Kidney epithelial cell (primary cell): ENCODE data around the gene SYCP2. TPM values are rescaled to one million over a fixed set of nuclear protein-coding genes. Genes with fewer than 3 reads are reported as not detected.

ENCODE experiments used
- DNase-seq: peaks from one replicate; pipeline ENCODE4 v3.0.0-alpha.2; 2010; ENCODE audit warnings: low read depth
- H3K27me3 ChIP-seq: 2 replicates; pipeline ENCODE4 v1.6.0; 2011; ENCODE audit warnings: low read length; ENCODE audit not compliant: control insufficient read depth, insufficient read depth
- H3K36me3 ChIP-seq: 2 replicates; pipeline ENCODE4 v1.5.1; 2011; ENCODE audit warnings: low read length; ENCODE audit not compliant: control insufficient read depth, insufficient read depth
- H3K4me3 ChIP-seq: 2 replicates; pipeline ENCODE4 v1.5.1; 2011; ENCODE audit warnings: low read depth, mild to moderate bottlenecking, control low read depth, low read length
- CTCF ChIP-seq: IDR thresholded peaks from 2 replicates; pipeline ENCODE4 v1.5.1; 2011; ENCODE audit warnings: mild to moderate bottlenecking, moderate library complexity, low read length, control low read depth, inconsistent platforms; ENCODE audit not compliant: insufficient read depth, poor library complexity, severe bottlenecking
- total RNA-seq: library from RNA; depleted of rRNA; stranded (reverse); fragments of >200 nt; gene quantifications from 2 replicates; pipeline ENCODE4 v1.2.3, GENCODE V29; 2015

SYCP2 gene
- total RNA-seq, 1 donor from 2014 or later = 1.0 TPM

- H3K27me3 ChIP-seq = no peaks in the 10 kb centered on the region
- H3K36me3 ChIP-seq = no peaks in the 10 kb centered on the region
- no peak for TF ChIP-seq CTCF
- DNase-seq = no peak
- no peak overlapping the region for H3K4me3 ChIP-seq
Observed at GRCh38 chr20:59932616-59933295, 681 bp downstream of the SYCP2 start.

DNA sequence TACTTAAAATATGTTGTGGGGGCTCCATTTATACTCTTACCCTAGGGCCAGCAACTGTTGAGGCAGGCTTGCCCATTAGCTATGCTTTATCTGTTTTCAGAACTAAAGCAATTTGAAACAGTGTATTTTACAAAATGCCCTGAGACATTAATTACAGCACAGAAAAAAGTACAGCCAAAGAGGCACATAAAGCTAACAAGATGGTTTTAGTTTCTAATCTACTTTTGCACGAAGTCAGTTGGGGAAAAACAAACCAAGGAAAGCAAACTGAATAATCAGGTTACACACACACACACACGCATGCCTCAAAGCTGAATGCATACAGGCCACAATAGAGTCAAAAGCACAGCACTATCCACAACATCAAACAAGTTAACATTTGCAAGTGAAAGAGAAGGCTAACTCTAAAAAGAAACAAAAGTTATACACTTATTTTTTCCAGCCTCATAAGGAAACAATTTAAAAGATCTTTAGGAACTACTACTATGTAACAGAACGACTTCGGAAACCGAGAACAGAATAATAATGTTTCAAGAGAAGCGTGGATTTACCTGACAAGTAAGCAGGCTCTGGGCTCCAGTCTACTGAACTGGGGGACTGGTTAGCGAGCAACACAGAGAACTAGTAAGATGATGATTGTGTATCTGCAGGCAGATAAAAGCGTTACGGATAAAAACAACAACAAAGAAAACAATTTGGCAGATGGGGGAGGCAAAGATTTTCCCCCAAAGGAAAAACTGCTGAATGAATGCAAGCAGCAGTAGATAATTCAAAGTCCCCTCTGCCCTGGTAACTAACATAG lies 1.7 kb downstream of the SYCP2 start:
- no peaks in the 10 kb centered on the region for H3K27me3 ChIP-seq
- no peak overlapping the region for H3K4me3 ChIP-seq
- DNase-seq = no peak
- TF ChIP-seq CTCF = no peak
- no peaks in the 10 kb centered on the region for H3K36me3 ChIP-seq

- no peak for DNase-seq
- H3K4me3 ChIP-seq = no peak overlapping the region
Observed at GRCh38 chr20:59925899-59926298, 7.5 kb downstream of the SYCP2 start.

DNA sequence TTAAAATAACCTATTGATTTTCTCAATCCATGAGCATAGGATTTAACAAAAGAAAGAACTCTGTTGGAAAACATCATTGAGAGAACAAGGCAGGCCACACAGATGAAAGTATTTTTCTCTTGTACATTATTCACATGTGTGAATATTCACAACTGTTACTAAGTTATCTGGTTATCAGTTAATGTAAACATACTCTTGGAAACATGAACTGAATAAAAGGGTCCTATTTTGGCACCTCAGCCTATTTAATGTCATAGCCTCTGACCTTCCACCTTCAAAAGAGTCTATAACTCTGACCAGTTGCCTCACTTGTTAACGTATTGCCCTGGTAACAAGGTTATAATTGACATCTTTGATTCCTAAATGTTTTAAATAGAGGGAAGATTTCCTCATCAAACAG lies 8.1 kb downstream of the SYCP2 start:
- Histone ChIP-seq H3K36me3 (no peaks in the 10 kb centered on the region), H3K4me3 (no peak overlapping the region), H3K27me3 (no peaks in the 10 kb centered on the region)
- DNase-seq = no peak
- no peak for TF ChIP-seq CTCF

More at GRCh38 chr20:59925899-59926298, 7.5 kb downstream of the SYCP2 start:
- no peak for TF ChIP-seq CTCF
- no peaks in the 10 kb centered on the region for H3K27me3 ChIP-seq
- H3K36me3 ChIP-seq = no peaks in the 10 kb centered on the region

GRCh38 chr20:59923514-59923913 lies 9.9 kb downstream of the SYCP2 start:
- no peak for DNase-seq
- H3K36me3 ChIP-seq = no peaks in the 10 kb centered on the region
- no peak for TF ChIP-seq CTCF
- no peaks in the 10 kb centered on the region for H3K27me3 ChIP-seq
- no peak overlapping the region for H3K4me3 ChIP-seq
